CD4-positive, alpha-beta T cell treated with Interleukin-10 for 1 hour (primary cell): ENCODE data around the gene CACNA1I.

ENCODE experiments used
- DNase-seq: peaks from one replicate; pipeline ENCODE4 v3.0.0-alpha.2; 2020

Gene CACNA1I

DNA sequence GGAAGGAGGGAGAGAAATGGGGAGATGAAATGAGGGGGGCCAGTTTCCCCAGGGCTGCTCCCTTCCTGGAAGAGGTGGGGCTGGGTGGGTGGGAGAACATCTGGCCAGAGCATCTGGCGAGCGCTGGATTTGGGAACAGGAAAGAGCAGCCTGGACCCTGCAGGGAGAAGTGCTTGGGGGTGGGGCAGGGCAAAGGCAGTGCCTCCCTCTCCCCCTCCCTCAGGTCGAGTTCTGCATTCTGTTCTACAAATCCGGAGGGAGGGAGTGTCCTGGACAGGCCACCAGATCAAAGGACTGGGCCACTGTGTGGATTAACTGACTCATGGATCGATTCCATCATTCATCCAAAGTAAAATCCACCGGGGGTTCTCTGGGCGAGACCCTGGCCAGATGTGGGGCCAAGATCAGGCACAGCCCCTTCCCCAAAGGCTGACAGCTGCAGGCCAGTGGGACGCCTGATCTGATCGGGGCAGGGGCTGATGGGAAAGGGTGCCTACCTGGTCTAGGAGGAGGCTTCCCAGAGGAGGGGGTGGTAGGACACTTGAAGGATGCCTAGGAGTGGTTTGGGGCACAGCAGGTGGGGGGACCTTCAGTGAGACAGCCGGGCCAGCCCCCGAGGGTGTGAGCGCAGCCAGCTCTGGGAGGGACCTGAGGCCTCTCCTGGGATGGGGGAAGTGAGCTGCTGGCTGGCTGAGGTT, 57.5 kb downstream of the CACNA1I start:
- DNase-seq: no peak

DNA sequence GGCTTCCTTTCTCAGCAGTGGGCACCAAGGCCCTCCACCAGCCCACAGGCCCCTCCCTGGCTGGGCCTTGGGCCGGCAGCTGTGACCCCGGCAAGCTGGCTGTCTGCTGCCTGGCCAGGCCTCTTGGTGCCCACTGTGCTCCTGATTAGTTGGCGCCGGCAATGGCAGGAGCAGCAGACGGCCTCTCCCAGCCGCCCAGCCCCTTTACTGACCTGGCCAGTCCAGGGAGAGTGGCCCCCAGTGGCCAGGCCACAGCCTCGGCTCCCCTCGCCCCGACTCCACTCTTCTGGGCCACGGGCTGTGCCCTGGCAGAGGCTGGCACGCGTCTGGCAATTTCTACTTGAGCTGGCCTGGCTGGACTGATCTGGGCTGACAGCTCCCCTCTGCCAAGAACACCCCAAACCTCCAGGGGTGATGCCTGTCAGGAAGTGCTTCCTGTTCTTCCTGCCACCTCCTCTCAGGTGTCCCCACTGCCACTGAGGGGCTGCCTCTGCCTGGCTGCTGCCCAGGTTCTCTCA, 58.1 kb downstream of the CACNA1I start:
- DNase-seq: no peak

- DNase-seq: no peak
These were observed 59.3 kb downstream of the CACNA1I start for GRCh38 chr22:39629851-39630250.

DNA sequence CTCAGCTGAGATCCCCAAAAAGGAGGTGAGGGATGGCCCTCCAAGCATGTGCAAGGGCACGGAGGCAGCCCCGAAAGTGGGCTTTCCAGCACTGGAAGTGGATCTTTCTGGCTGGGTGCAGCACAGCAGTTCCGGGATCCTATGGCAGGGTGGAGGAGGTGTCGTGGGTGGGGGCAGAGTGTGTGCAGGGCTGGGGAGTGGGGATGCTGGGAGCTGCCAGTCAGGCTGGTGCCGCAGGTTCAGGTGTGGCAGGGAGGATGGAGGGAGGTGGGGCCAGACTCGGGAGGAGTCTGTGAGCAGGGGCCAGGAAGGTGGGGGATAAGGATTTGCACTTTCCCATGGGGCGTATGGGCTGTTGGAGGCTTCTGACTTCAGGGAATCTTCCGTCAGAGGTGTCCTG, 60.2 kb downstream of the CACNA1I start:
- DNase-seq: no peak

GRCh38 chr22:39631381-39632286, 61.1 kb downstream of the CACNA1I start:
- DNase-seq: no peak

DNA sequence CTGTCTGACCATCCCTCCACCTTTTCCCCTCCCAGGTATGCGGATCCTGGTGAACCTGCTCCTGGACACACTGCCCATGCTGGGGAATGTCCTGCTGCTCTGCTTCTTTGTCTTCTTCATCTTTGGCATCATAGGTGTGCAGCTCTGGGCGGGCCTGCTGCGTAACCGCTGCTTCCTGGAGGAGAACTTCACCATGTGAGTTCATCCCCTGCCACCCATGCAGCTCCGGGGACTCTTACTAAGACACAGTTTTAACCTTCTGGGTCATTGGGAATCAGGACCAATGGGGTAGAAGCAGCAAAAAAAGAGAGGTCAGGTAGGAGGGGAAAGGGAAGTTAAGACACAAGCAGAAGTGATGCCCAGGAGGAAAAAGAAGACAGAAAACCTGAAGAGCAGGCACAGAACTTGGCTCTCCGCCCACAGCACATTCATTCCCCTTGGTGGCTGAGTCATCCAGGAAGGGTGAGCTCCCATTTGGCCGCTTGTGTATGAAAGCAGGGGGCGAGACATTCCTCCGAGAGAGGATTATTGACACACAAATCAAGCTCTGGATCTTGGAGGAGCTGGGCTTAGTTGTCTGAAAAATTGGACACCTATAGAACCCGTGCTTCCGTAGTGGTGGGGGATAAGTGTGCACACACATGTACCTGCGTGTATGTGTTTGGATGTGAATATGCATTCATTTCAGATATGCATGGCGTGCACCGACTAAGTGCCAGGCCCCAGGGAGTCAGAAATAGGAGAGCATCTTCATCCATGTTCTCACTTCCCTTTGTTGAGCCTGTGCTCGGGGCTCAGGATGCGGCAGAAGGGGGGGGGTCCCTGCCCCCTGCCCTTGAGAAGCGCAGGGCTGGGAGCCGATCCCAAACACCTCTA, 64.2 kb downstream of the CACNA1I start:
- DNase-seq: no peak

- no peak for DNase-seq
These were observed 65.2 kb downstream of the CACNA1I start for GRCh38 chr22:39635719-39636118.

DNA sequence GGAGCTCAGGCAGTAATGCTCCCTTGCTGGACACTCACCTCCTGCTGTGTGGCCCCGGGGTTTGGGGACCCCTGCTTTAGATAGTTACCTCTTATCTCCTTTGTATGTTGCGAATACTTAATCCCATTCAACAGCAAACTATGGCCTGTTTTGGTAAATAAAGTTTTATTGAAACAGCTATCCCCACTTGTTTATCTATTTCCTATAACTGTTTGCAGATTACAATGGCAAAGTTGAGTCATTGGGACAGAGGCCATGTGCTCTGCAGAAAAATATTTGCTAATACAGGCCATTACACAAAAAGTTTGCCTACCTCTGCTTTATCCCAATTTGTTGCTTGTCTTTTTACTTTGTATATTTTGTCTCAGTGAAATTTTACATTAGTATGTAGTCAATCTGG, 68.4 kb downstream of the CACNA1I start:
- no peak for DNase-seq

GRCh38 chr22:39641660-39642310, 71.2 kb downstream of the CACNA1I start:
- DNase-seq: no peak

GRCh38 chr22:39643311-39644083, 72.9 kb downstream of the CACNA1I start:
- DNase-seq: no peak

GRCh38 chr22:39645532-39645931, 75.0 kb downstream of the CACNA1I start:
- DNase-seq: no peak

- DNase-seq: no peak
These were observed 76.0 kb downstream of the CACNA1I start for GRCh38 chr22:39646398-39647063.

DNA sequence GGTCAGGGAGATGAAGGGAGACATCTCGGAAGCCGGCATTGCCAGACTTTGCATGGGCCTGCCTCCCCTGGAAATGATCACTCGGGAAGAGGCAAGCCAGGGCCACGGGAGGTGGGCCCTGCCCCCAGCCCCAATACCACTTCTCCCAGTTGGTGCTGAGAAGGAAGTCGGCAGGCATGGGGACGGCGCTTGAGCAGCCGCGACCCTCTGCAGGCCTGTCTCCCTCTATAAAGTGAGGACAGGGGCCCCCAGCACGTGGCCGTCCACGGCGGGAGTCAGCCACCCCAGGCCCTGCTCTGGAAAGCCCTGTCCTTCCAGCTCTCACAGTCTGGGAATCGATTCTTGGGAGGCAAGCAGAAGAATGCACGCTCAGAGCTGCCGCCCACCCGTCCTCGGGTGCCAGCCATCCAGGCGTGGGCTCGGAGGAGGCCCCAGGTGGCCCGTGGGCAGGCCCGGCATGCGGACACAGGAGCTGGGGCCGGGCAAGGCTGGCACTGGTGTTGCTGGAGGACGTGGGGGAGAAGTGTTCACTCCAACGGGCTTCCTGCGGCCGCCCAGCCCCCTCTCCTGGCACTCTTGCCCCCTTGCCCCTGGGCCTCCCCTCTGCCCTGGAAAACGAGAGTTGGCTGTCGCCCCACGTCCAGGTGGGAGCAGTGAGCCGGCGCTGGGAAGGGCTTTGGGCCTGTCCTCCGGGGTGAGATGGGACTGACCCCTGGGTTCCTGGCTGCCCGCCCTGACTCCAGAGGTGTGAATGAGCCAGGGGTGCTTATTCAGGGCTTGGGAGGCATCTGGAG, 77.5 kb downstream of the CACNA1I start:
- DNase-seq: no peak

DNA sequence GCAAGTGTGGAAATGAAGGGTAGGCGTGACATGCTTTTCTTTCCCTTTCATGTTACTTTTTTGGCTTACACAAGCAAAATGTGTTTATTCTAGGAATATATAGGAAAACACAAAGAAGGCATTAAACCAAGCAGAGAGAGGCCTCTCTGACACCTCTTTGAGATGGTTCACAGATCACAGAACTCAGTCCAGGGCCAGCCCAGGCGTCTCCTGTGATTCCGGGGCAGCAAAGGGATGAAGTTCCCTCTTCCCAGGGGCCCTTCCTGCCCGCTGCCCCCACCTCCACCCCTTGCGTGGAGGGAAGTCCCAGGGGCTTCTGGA, 78.0 kb downstream of the CACNA1I start:
- no peak for DNase-seq

DNA sequence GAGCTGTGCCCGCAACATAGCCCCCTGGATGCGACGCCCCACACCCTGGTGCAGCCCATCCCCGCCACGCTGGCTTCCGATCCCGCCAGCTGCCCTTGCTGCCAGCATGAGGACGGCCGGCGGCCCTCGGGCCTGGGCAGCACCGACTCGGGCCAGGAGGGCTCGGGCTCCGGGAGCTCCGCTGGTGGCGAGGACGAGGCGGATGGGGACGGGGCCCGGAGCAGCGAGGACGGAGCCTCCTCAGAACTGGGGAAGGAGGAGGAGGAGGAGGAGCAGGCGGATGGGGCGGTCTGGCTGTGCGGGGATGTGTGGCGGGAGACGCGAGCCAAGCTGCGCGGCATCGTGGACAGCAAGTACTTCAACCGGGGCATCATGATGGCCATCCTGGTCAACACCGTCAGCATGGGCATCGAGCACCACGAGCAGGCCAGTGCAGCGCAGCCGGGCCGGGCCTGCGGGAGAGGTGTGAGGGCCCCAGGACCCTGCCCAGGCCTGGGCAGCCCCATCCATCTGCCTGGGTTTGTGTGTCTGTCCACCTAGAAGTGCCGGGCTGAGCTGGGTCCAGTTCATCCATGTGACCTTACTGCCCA, 79.0 kb downstream of the CACNA1I start:
- DNase-seq: no peak

DNA sequence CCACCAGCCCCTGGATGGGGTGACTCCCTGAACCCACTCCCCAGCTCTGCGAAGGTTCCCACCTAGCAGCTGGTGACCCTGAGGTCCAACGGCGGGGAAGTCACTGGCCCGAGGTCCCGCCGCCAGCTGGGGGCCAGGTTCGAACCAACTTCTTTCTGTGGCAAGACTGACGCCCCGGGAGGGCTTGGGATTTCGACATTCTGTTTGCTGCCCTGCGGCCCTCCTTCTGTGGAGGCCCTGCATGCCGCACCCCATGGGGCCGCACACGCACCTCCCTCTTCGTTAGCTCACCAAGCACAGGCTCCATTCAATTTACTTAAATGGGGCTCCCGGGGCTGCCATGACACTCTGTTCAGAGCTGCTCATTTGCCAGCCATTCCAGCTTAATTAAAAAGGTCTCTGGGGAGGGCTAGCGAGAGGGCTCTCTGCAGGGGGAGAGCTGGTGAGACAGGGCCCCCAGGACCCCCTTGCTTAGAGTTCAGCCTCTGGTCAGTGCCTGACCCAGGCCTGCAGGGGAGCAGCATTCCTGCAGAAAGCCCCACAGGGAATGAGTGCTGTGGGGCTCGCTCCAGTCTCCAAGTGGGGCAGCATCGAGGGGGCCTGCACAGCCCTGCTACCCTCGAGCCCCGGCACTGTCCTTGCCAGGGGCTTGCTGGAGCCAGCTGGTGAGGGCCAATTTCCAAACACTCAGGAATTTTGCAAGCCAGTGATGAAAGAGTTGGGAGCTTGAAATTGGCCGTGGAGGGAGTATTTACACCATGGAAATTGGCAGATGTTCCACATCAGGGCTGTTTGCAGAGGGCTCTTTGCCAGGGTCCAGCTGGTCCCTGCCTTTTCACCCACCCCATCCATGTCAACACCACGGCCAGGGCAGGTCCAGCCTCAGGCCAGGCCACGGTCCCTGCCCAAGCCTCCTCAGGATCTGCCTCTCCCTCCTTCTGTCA, 80.8 kb downstream of the CACNA1I start:
- DNase-seq: no peak

DNA sequence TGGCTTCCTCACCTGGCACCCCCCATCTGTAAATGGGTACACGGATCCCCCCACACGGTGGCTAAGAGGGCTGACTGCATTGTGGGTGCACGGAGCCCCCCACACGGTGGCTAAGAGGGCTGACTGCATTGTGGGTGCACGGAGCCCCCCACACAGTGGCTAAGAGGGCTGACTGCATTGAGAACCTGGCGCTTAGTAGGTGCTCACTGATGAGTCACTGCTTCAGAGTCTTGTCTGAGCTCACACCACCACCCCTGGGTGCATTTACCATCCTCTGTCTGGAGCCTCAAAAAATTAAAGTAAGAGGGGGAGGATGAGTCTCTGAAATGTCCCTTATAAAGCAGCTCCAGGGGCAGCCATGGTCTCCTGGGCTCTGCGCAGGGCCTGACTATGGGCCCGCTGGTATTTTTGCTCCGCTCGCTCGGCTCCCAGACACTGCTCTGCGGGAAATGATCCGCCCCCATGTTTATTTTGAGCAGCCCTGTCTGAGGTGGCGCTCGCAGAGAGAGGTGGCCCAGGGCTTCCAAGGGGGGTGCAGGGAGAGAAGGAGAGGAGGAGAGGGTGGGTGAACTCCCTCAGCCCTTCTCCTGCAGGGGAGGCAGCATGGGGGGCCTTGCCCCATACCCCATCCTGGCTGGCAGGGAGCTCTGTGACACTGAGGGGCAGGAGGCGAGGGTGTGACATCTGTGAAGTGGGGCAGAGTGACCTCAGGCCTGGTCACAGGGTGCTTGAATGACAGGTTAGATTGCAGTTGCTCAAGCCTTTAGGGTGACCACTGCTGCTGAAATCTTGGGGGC, 82.6 kb downstream of the CACNA1I start:
- DNase-seq: no peak

DNA sequence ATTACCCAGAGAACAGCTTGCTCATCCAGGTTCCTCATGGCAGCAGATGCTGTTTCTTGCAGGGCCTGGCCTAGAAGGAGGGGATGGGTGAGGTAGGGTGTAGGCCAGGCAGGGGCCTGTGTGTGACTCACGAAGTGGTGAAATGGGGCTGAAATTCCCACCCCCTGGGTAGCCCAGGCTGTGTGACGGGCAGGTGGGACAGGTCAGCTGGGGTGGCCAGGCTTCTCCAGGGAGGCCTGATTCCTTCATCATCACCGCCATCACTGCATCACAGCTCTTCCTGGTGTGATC, 83.2 kb downstream of the CACNA1I start:
- no peak for DNase-seq
